ENCODE results near the gene CFP. TPM values are rescaled to one million over a fixed set of nuclear protein-coding genes. Genes with fewer than 3 reads are reported as not detected.

CFP gene
- total RNA-seq, 1 donor from 2014 or later = 0.06 TPM

GRCh38 chrX:47664737-47665136, 35.0 kb upstream of the CFP start:
- Histone ChIP-seq H3F3A (ENCODE audit: low read depth) (peaks cover under 1% of the 10 kb centered on the region), H3K9ac (no peak overlapping the region), H3K4me3 (no peak overlapping the region), H3K36me3 (no peaks in the 10 kb centered on the region), H3K4me1 (no peaks in the 10 kb centered on the region), H3K27ac (no peak overlapping the region), H3K79me2 (ENCODE audit: low read depth) (no peaks in the 10 kb centered on the region), H2AFZ (replicated peaks) (no peak overlapping the region), H3K4me2 (no peak overlapping the region), H3K27me3 (no peaks in the 10 kb centered on the region), H4K20me1 (ENCODE audit: low read depth) (no peaks in the 10 kb centered on the region), H3K9me3 (ENCODE audit: low read depth) (no peaks in the 10 kb centered on the region)
- no peak for DNase-seq (ENCODE audit: low spot score)
- Mint-ChIP-seq H3K9me3 (no peaks in the 10 kb centered on the region), H3K4me3 (no peak overlapping the region), H3K27ac (no peak overlapping the region), H3K27me3 (ENCODE audit: insufficient read depth, low read depth) (peaks cover 2% of the 10 kb centered on the region), H3K4me1 (no peaks in the 10 kb centered on the region), H3K36me3 (no peaks in the 10 kb centered on the region)
- TF ChIP-seq EZH2phosphoT487 (IDR thresholded peaks at IDR 0.05) (no peak), EZH2 (IDR thresholded peaks at IDR 0.05) (no peak)
- TF ChIP-seq, protein P1, sequence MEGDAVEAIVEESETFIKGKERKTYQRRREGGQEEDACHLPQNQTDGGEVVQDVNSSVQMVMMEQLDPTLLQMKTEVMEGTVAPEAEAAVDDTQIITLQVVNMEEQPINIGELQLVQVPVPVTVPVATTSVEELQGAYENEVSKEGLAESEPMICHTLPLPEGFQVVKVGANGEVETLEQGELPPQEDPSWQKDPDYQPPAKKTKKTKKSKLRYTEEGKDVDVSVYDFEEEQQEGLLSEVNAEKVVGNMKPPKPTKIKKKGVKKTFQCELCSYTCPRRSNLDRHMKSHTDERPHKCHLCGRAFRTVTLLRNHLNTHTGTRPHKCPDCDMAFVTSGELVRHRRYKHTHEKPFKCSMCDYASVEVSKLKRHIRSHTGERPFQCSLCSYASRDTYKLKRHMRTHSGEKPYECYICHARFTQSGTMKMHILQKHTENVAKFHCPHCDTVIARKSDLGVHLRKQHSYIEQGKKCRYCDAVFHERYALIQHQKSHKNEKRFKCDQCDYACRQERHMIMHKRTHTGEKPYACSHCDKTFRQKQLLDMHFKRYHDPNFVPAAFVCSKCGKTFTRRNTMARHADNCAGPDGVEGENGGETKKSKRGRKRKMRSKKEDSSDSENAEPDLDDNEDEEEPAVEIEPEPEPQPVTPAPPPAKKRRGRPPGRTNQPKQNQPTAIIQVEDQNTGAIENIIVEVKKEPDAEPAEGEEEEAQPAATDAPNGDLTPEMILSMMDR (IDR thresholded peaks at IDR 0.05) = no peak

- H3K4me2 ChIP-seq = no peak overlapping the region
- Mint-ChIP-seq H3K4me3 (no peak overlapping the region), H3K36me3 (no peaks in the 10 kb centered on the region), H3K27me3 (ENCODE audit: insufficient read depth, low read depth) (peaks cover 2% of the 10 kb centered on the region), H3K4me1 (peaks cover 2% of the 10 kb centered on the region), H3K27ac (no peak overlapping the region), H3K9me3 (no peaks in the 10 kb centered on the region)
- H3F3A ChIP-seq (ENCODE audit: low read depth) = peaks cover 16% of the 10 kb centered on the region
- no peak overlapping the region for H3K27ac ChIP-seq
- H2AFZ ChIP-seq (replicated peaks) = no peak overlapping the region
- H3K79me2 ChIP-seq (ENCODE audit: low read depth) = peaks cover 7% of the 10 kb centered on the region
- H3K4me3 ChIP-seq = no peak overlapping the region
- no peaks in the 10 kb centered on the region for H3K9me3 ChIP-seq (ENCODE audit: low read depth)
- H3K36me3 ChIP-seq = no peaks in the 10 kb centered on the region
- no peak overlapping the region for H3K9ac ChIP-seq
- H3K27me3 ChIP-seq = no peaks in the 10 kb centered on the region
- H3K4me1 ChIP-seq = no peaks in the 10 kb centered on the region
- no peak for DNase-seq (ENCODE audit: low spot score)
- TF ChIP-seq EZH2phosphoT487 (IDR thresholded peaks at IDR 0.05) (no peak), EZH2 (IDR thresholded peaks at IDR 0.05) (no peak)
- TF ChIP-seq, protein P1 (IDR thresholded peaks at IDR 0.05) = no peak
- H4K20me1 ChIP-seq (ENCODE audit: low read depth) = no peaks in the 10 kb centered on the region
These were observed 32.5 kb upstream of the CFP start for GRCh38 chrX:47662144-47662657.

DNA sequence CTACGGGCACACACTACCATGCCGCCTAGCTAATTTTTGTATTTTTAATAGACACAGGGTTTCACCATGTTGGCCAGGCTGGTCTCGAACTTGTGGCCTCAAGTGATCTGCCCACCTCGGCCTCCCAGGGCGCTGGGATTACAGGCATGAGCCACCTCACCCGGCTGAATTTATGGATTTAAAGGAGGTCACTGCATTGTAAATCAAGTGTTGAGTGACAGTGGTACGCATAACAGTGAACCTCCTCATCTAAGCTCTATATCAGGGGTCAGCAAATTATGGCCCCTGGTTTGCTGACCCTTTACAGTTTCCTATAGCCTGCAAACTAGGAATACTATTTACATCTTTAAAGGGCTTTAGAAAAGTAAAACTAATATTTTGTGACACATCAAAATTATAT, 31.8 kb upstream of the CFP start:
- H3K4me3 ChIP-seq = no peak overlapping the region
- peaks cover 16% of the 10 kb centered on the region for H3F3A ChIP-seq (ENCODE audit: low read depth)
- no peaks in the 10 kb centered on the region for H3K36me3 ChIP-seq
- peaks cover 2% of the 10 kb centered on the region for H3K4me1 Mint-ChIP-seq
- H3K9ac ChIP-seq = no peak overlapping the region
- peaks cover 2% of the 10 kb centered on the region for H3K27me3 Mint-ChIP-seq (ENCODE audit: insufficient read depth, low read depth)
- TF ChIP-seq, protein P1 (IDR thresholded peaks at IDR 0.05) = no peak
- no peak for TF ChIP-seq EZH2phosphoT487 (IDR thresholded peaks at IDR 0.05)
- no peak for TF ChIP-seq EZH2 (IDR thresholded peaks at IDR 0.05)
- H3K9me3 ChIP-seq (ENCODE audit: low read depth) = no peaks in the 10 kb centered on the region
- no peaks in the 10 kb centered on the region for H3K4me1 ChIP-seq
- H3K79me2 ChIP-seq (ENCODE audit: low read depth) = peaks cover 7% of the 10 kb centered on the region
- DNase-seq (ENCODE audit: low spot score) = no peak
- no peak overlapping the region for H2AFZ ChIP-seq (replicated peaks)
- no peaks in the 10 kb centered on the region for H4K20me1 ChIP-seq (ENCODE audit: low read depth)
- H3K4me2 ChIP-seq = no peak overlapping the region
- H3K27ac ChIP-seq = no peak overlapping the region
- H3K9me3 Mint-ChIP-seq = no peaks in the 10 kb centered on the region
- no peak overlapping the region for H3K27ac Mint-ChIP-seq
- no peak overlapping the region for H3K4me3 Mint-ChIP-seq
- no peaks in the 10 kb centered on the region for H3K36me3 Mint-ChIP-seq
- no peaks in the 10 kb centered on the region for H3K27me3 ChIP-seq
